SK-N-MC (cell line): ENCODE measurements around the gene ATXN1.

Source experiments
- EZH2 ChIP-seq: fragments of 200-600 bp; sonication (generic); IDR thresholded peaks from one replicate; pipeline ENCODE4 v1.6.1; 2017; ENCODE audit warnings: antibody characterized with exemption
- FOXP2 ChIP-seq: optimal IDR thresholded peaks from 2 replicates; pipeline ENCODE3; 2011; ENCODE audit warnings: mild to moderate bottlenecking, moderate library complexity; ENCODE audit not compliant: insufficient read depth; ENCODE audit errors: extremely low read length, control extremely low read depth
- POLR2AphosphoS5 ChIP-seq: IDR thresholded peaks from 2 replicates; pipeline ENCODE4 v1.6.1; 2012; ENCODE audit warnings: mild to moderate bottlenecking, low read depth, low read length, borderline replicate concordance

- TF ChIP-seq EZH2 = no peak
- no peak for TF ChIP-seq POLR2AphosphoS5
- TF ChIP-seq FOXP2 = no peak
These were observed 12.1 kb upstream of the ATXN1 start for GRCh38 chr6:16773362-16773761.
